Immature natural killer cell (primary cell): Measurements from ENCODE around the gene ZNF423. TPM values are rescaled to one million over a fixed set of nuclear protein-coding genes. Genes with fewer than 3 reads are reported as not detected.

Experiments
- DNase-seq, 3 donors: peaks; one replicate each; pipeline ENCODE4 v3.0.0; 2022; ENCODE audit warnings: mixed read lengths in 1 of 3
- H3K27ac Mint-ChIP-seq, 6 donors: one replicate each; pipeline ENCODE4 v1.8.0; 2020; ENCODE audit warnings: mixed read lengths in 6 of 6, mild to moderate bottlenecking in 5 of 6, inconsistent platforms in 4 of 6, moderate library complexity in 3 of 6
- H3K27me3 Mint-ChIP-seq, 3 donors: one replicate each; pipeline ENCODE4 v1.8.0; 2020 to 2021; ENCODE audit warnings: low read depth in 3 of 3, mild to moderate bottlenecking in 3 of 3, mixed read lengths in 3 of 3, moderate library complexity in 3 of 3, inconsistent platforms in 1 of 3
- H3K36me3 Mint-ChIP-seq, 3 donors: one replicate each; pipeline ENCODE4 v1.8.0; 2020; ENCODE audit warnings: mixed read lengths in 3 of 3, inconsistent platforms in 2 of 3, mild to moderate bottlenecking in 2 of 3
- H3K4me1 Mint-ChIP-seq, 2 donors: one replicate each; pipeline ENCODE4 v1.8.0; 2020; ENCODE audit warnings: inconsistent platforms in 2 of 2, mild to moderate bottlenecking in 2 of 2, mixed read lengths in 2 of 2, moderate library complexity in 1 of 2
- H3K4me3 Mint-ChIP-seq, 5 donors: one replicate each; pipeline ENCODE4 v1.8.0; 2020; ENCODE audit warnings: mild to moderate bottlenecking in 5 of 5, mixed read lengths in 5 of 5, inconsistent platforms in 3 of 5, moderate library complexity in 3 of 5
- H3K9me3 Mint-ChIP-seq, 6 donors: one replicate each; pipeline ENCODE4 v1.8.0; 2020; ENCODE audit warnings: mild to moderate bottlenecking in 6 of 6, mixed read lengths in 6 of 6, inconsistent platforms in 4 of 6, moderate library complexity in 3 of 6
- polyA plus RNA-seq, 3 donors: library from polyadenylated mRNA; unstranded; fragments of 300-500 nt; fragmentation: Illumina TruSeq; gene quantifications; one replicate each; pipeline ENCODE4 v1.2.3, GENCODE V29; 2021

The ZNF423 gene
- polyA plus RNA-seq, 3 donors from 2014 or later = not detected

- Mint-ChIP-seq H3K4me1 (peaks cover 8 to 14% of the 10 kb centered on the region in 2 donors), H3K27ac (no peak overlapping the region), H3K36me3 (no peaks in the 10 kb centered on the region), H3K27me3 (peaks cover 2 to 11% (median 4%) of the 10 kb centered on the region in 3 donors), H3K4me3 (no peak overlapping the region), H3K9me3 (no peaks in the 10 kb centered on the region)
- no peak for DNase-seq
Measured at GRCh38 chr16:49524216-49524946, 331.5 kb downstream of the ZNF423 start.

- H3K27me3 Mint-ChIP-seq = peaks cover 2 to 9% (median 2%) of the 10 kb centered on the region in 3 donors
- H3K9me3 Mint-ChIP-seq = no peaks in the 10 kb centered on the region
- no peak for DNase-seq
- H3K4me1 Mint-ChIP-seq = peaks cover 8 to 12% of the 10 kb centered on the region in 2 donors
- no peaks in the 10 kb centered on the region for H3K36me3 Mint-ChIP-seq
- no peak overlapping the region for H3K27ac Mint-ChIP-seq
- H3K4me3 Mint-ChIP-seq = no peak overlapping the region
Measured at GRCh38 chr16:49523435-49524159, 332.3 kb downstream of the ZNF423 start.

DNA sequence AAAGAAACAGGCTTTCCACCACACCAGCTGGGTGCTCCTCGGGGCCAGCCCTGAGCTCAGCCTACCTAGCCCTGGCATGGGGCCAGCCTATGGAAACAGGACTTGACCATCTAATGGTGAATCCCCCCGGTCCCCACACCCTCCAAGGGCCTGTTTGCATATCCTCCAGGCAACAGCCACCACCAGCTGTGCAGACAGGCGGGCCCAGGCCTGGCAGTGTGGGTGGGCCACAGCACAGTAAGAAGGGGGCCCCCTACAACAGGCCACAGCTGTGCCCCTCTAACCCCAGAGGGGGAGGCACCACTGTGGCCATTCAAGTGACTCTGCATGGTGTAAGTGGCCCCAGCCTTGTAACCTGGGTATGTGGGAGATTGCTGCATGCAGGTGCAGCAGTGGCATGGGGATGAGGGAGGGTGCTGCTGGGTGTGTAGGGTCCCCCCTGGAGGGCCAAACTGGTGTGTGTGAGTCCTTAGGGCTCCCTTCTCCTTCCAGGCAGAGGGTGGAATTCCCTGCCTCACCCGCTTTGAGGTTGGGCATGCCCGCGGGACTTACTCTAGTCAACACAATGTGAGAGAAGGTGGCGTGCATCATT, 334.1 kb downstream of the ZNF423 start:
- Mint-ChIP-seq H3K4me1 (no peaks in the 10 kb centered on the region), H3K36me3 (no peaks in the 10 kb centered on the region), H3K27ac (no peak overlapping the region), H3K27me3 (peaks cover 2 to 9% (median 2%) of the 10 kb centered on the region in 3 donors), H3K9me3 (no peaks in the 10 kb centered on the region), H3K4me3 (no peak overlapping the region)
- no peak for DNase-seq

DNA sequence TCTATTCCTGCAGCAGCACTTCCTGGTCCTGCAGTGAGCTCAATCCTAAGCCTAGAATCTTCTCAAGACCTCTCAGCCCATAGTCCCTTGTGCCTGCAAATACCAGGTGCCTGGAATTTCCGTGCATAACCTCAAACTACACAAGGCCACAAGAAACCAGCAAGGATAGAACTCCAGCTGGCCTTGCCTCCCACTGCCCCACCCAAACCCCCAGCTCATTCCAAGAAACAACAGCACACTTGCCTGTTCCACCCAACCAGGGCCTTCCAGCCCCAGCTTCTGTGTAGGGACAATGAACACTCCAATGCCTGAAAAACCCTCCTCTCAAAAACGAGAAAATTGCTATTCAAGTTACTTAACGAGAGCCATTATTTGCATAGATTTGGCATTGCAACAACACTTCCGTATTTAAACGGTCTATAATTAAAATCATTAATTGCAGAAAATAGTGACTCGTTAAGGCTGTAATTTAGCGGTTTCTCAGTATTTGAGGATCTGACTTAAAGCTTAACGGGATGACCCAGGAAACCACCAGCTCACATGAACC, 335.3 kb downstream of the ZNF423 start:
- no peaks in the 10 kb centered on the region for H3K9me3 Mint-ChIP-seq
- DNase-seq = no peak
- no peak overlapping the region for H3K4me3 Mint-ChIP-seq
- no peaks in the 10 kb centered on the region for H3K36me3 Mint-ChIP-seq
- peaks cover 0 to 9% (median 2%) of the 10 kb centered on the region in 3 donors for H3K27me3 Mint-ChIP-seq
- H3K27ac Mint-ChIP-seq = no peak overlapping the region
- H3K4me1 Mint-ChIP-seq = no peaks in the 10 kb centered on the region

DNA sequence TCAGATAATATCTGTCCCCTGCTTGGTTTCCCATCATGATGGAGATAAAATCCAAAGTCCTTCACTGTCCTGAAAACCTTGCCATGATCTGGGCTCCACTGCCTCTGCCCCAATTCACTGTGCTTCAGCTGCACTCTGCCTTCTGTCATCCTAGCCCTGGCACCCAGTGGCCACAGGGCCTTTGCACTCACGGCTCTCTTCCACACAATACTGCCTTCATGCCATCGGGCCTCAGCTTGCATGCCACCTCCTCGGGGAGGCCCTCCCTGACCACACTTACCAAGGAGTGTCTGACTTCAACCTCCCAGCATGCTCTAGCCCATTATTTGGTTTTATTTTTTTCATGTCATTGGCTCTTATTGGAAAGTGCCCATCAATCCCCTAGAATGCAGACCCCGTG, 336.2 kb downstream of the ZNF423 start:
- no peak overlapping the region for H3K4me3 Mint-ChIP-seq
- no peaks in the 10 kb centered on the region for H3K36me3 Mint-ChIP-seq
- DNase-seq = no peak
- H3K27me3 Mint-ChIP-seq = peaks cover 0 to 4% (median 2%) of the 10 kb centered on the region in 3 donors
- no peak overlapping the region for H3K27ac Mint-ChIP-seq
- no peaks in the 10 kb centered on the region for H3K4me1 Mint-ChIP-seq
- no peaks in the 10 kb centered on the region for H3K9me3 Mint-ChIP-seq

DNA sequence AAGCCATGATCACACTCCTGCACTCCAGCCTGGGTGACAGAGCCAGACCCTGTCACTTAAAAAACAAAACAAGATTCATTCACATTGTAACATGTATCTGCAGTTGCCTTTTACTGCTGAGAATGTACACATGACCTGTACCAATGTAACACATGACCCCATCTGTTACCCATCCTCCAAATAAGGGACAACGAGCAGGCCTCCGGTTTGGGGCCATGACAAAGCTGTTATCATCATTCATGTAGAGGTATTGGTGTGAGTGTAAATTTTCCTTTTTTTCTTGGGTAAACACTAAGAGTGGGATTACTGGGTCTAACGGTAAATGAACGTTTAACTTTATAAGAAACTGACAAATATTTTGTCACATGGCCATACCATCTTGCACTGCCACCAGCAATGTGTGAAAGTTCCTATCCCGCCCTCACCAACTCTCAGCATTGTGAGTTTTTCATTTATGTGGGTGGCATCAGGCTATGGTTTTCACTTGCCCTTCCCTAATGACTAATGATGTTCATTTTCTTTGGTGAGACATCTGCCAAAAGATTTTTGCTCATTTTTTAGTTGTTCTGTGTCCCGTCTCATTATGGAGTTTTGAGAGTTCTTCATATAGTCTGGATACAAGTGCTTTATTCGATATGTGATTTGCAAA, 336.8 kb downstream of the ZNF423 start:
- H3K36me3 Mint-ChIP-seq = no peaks in the 10 kb centered on the region
- H3K27me3 Mint-ChIP-seq = peaks cover 0 to 4% (median 2%) of the 10 kb centered on the region in 3 donors
- no peak overlapping the region for H3K4me3 Mint-ChIP-seq
- no peak for DNase-seq
- no peaks in the 10 kb centered on the region for H3K9me3 Mint-ChIP-seq
- H3K27ac Mint-ChIP-seq = no peak overlapping the region
- no peaks in the 10 kb centered on the region for H3K4me1 Mint-ChIP-seq

GRCh38 chr16:49516382-49517036, 339.4 kb downstream of the ZNF423 start:
- Mint-ChIP-seq H3K27ac (no peak overlapping the region), H3K9me3 (no peaks in the 10 kb centered on the region), H3K27me3 (peaks cover 0 to 2% (median 0%) of the 10 kb centered on the region in 3 donors), H3K4me1 (no peaks in the 10 kb centered on the region), H3K36me3 (no peaks in the 10 kb centered on the region), H3K4me3 (no peak overlapping the region)
- DNase-seq = no peak

DNA sequence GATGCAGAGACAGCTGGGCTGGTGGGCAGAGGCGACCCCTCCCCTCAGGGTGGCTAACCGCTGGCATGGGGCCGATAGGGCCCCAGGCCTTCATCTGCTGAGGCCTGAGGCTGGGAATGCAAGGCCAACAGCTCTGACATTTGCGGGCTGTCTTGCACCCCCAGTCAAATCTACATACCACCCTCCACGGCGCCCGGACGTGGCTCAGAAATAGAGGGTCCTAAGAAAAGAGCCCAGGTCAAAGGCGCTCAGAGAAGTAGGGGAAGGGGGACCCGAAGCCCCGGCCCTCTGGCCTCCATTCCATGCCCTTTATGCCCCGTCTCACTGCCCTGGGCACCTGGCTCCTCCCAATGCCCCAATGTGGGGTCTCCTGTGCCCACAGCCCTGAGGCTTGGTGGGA, 340.1 kb downstream of the ZNF423 start:
- Mint-ChIP-seq H3K4me3 (no peak overlapping the region), H3K9me3 (no peaks in the 10 kb centered on the region), H3K27me3 (peaks cover 0 to 2% (median 0%) of the 10 kb centered on the region in 3 donors), H3K4me1 (no peaks in the 10 kb centered on the region), H3K36me3 (no peaks in the 10 kb centered on the region), H3K27ac (no peak overlapping the region)
- no peak for DNase-seq

DNA sequence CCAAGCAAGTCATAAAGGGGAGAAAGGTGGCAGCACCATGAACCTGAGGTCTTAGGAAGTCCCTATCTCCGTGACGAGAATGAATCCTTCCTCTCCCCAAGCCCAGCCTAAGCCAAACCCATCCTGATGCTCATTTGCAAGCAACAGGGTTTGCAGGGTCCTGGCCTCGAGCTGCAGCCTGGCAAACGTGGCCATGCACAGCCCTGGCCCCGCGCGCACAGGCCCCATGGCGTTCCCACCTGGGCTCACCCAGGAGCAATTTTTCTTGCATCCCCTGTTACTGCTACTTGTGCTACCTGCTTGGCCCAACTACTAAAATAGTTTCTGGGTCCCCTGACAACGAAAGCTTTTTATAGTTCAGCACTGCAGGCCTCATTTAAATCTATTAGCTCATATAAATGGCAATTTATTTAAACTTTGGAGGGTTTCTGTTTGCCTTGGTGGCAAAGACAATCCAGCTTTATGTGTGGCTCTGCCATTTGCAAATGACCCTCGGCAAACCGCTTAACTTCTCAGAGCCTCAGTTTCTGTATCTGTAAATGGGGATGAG, 340.8 kb downstream of the ZNF423 start:
- no peak for DNase-seq
- Mint-ChIP-seq H3K9me3 (no peaks in the 10 kb centered on the region), H3K27me3 (no peaks in the 10 kb centered on the region), H3K4me3 (no peak overlapping the region), H3K36me3 (no peaks in the 10 kb centered on the region), H3K4me1 (no peaks in the 10 kb centered on the region), H3K27ac (no peak overlapping the region)

- Mint-ChIP-seq H3K27ac (no peak overlapping the region), H3K4me1 (no peaks in the 10 kb centered on the region), H3K27me3 (no peaks in the 10 kb centered on the region), H3K36me3 (no peaks in the 10 kb centered on the region), H3K9me3 (no peaks in the 10 kb centered on the region), H3K4me3 (no peak overlapping the region)
- DNase-seq = no peak
Measured at GRCh38 chr16:49514073-49514980, 341.6 kb downstream of the ZNF423 start.

GRCh38 chr16:49513040-49513439, 342.9 kb downstream of the ZNF423 start:
- H3K4me3 Mint-ChIP-seq = no peak overlapping the region
- no peaks in the 10 kb centered on the region for H3K36me3 Mint-ChIP-seq
- H3K27me3 Mint-ChIP-seq = no peaks in the 10 kb centered on the region
- no peaks in the 10 kb centered on the region for H3K9me3 Mint-ChIP-seq
- H3K27ac Mint-ChIP-seq = no peak overlapping the region
- DNase-seq = no peak
- no peaks in the 10 kb centered on the region for H3K4me1 Mint-ChIP-seq

- no peak for DNase-seq
- peaks cover 0 to 2% (median 2%) of the 10 kb centered on the region in 3 donors for H3K27me3 Mint-ChIP-seq
- no peaks in the 10 kb centered on the region for H3K4me1 Mint-ChIP-seq
- H3K9me3 Mint-ChIP-seq = no peaks in the 10 kb centered on the region
- H3K36me3 Mint-ChIP-seq = no peaks in the 10 kb centered on the region
- H3K27ac Mint-ChIP-seq = no peak overlapping the region
- no peak overlapping the region for H3K4me3 Mint-ChIP-seq
Measured at GRCh38 chr16:49510654-49511305, 345.1 kb downstream of the ZNF423 start.
